ENCODE results near the gene ELF3. TPM values are rescaled to one million over a fixed set of nuclear protein-coding genes. Genes with fewer than 3 reads are reported as not detected.

ELF3 gene
- total and polyA plus RNA-seq, 2 of the 13 experiments (the other 11 are each of a cell fraction or from before 2014, with no cell fraction given): 11.5 to 55.1 TPM

GRCh38 chr1:202009326-202010179 lies 834 bp upstream of the ELF3 start (continued):
- TF ChIP-seq ZBTB34 (CRISPR knock-in tag; IDR thresholded peaks at IDR 0.05) (no peak), CCDC6 (CRISPR knock-in tag; IDR thresholded peaks at IDR 0.05) (no peak), KLF12 (CRISPR knock-in tag; IDR thresholded peaks at IDR 0.05; ENCODE audit: borderline replicate concordance) (no peak), YEATS2 (CRISPR knock-in tag; IDR thresholded peaks at IDR 0.05; ENCODE audit: borderline replicate concordance) (no peak), TRIM22 (IDR thresholded peaks at IDR 0.05) (no peak), ERF (CRISPR knock-in tag; IDR thresholded peaks at IDR 0.05) (no peak; the same call in 1 of the 2 replicates), PHF8 (CRISPR knock-in tag; IDR thresholded peaks at IDR 0.05) (no peak), ZNF549 (CRISPR knock-in tag; IDR thresholded peaks at IDR 0.05) (no peak), ZSCAN30 (CRISPR knock-in tag; IDR thresholded peaks at IDR 0.05) (no peak), DRAP1 (CRISPR knock-in tag; IDR thresholded peaks at IDR 0.05) (no peak), HINFP (CRISPR knock-in tag; IDR thresholded peaks at IDR 0.05; ENCODE audit: low read depth) (no peak), ZNF382 (CRISPR knock-in tag; IDR thresholded peaks at IDR 0.05; ENCODE audit: borderline replicate concordance) (no peak)
- TF ChIP-seq, protein P1, sequence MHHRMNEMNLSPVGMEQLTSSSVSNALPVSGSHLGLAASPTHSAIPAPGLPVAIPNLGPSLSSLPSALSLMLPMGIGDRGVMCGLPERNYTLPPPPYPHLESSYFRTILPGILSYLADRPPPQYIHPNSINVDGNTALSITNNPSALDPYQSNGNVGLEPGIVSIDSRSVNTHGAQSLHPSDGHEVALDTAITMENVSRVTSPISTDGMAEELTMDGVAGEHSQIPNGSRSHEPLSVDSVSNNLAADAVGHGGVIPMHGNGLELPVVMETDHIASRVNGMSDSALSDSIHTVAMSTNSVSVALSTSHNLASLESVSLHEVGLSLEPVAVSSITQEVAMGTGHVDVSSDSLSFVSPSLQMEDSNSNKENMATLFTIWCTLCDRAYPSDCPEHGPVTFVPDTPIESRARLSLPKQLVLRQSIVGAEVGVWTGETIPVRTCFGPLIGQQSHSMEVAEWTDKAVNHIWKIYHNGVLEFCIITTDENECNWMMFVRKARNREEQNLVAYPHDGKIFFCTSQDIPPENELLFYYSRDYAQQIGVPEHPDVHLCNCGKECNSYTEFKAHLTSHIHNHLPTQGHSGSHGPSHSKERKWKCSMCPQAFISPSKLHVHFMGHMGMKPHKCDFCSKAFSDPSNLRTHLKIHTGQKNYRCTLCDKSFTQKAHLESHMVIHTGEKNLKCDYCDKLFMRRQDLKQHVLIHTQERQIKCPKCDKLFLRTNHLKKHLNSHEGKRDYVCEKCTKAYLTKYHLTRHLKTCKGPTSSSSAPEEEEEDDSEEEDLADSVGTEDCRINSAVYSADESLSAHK (CRISPR knock-in tag; IDR thresholded peaks at IDR 0.05; ENCODE audit: borderline replicate concordance): no peak
- TF ChIP-seq, protein P2, sequence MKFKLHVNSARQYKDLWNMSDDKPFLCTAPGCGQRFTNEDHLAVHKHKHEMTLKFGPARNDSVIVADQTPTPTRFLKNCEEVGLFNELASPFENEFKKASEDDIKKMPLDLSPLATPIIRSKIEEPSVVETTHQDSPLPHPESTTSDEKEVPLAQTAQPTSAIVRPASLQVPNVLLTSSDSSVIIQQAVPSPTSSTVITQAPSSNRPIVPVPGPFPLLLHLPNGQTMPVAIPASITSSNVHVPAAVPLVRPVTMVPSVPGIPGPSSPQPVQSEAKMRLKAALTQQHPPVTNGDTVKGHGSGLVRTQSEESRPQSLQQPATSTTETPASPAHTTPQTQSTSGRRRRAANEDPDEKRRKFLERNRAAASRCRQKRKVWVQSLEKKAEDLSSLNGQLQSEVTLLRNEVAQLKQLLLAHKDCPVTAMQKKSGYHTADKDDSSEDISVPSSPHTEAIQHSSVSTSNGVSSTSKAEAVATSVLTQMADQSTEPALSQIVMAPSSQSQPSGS (CRISPR knock-in tag; IDR thresholded peaks at IDR 0.05): peak; percentile 34; the same call in 1 of the 2 replicates
- TF ChIP-seq, protein P3, sequence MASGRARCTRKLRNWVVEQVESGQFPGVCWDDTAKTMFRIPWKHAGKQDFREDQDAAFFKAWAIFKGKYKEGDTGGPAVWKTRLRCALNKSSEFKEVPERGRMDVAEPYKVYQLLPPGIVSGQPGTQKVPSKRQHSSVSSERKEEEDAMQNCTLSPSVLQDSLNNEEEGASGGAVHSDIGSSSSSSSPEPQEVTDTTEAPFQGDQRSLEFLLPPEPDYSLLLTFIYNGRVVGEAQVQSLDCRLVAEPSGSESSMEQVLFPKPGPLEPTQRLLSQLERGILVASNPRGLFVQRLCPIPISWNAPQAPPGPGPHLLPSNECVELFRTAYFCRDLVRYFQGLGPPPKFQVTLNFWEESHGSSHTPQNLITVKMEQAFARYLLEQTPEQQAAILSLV (CRISPR knock-in tag; IDR thresholded peaks at IDR 0.05; ENCODE audit: borderline replicate concordance): no peak
- TF ChIP-seq, protein P4, sequence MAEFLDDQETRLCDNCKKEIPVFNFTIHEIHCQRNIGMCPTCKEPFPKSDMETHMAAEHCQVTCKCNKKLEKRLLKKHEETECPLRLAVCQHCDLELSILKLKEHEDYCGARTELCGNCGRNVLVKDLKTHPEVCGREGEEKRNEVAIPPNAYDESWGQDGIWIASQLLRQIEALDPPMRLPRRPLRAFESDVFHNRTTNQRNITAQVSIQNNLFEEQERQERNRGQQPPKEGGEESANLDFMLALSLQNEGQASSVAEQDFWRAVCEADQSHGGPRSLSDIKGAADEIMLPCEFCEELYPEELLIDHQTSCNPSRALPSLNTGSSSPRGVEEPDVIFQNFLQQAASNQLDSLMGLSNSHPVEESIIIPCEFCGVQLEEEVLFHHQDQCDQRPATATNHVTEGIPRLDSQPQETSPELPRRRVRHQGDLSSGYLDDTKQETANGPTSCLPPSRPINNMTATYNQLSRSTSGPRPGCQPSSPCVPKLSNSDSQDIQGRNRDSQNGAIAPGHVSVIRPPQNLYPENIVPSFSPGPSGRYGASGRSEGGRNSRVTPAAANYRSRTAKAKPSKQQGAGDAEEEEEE (CRISPR knock-in tag; IDR thresholded peaks at IDR 0.05; ENCODE audit: borderline replicate concordance): no peak; the same call in 1 of the 2 replicates
